ENCODE results near the gene DUS1L. TPM values are rescaled to one million over a fixed set of nuclear protein-coding genes. Genes with fewer than 3 reads are reported as not detected.

DUS1L gene
- total RNA-seq, 2 experiments from 2014 or later, result 132 to 133 TPM

DNA sequence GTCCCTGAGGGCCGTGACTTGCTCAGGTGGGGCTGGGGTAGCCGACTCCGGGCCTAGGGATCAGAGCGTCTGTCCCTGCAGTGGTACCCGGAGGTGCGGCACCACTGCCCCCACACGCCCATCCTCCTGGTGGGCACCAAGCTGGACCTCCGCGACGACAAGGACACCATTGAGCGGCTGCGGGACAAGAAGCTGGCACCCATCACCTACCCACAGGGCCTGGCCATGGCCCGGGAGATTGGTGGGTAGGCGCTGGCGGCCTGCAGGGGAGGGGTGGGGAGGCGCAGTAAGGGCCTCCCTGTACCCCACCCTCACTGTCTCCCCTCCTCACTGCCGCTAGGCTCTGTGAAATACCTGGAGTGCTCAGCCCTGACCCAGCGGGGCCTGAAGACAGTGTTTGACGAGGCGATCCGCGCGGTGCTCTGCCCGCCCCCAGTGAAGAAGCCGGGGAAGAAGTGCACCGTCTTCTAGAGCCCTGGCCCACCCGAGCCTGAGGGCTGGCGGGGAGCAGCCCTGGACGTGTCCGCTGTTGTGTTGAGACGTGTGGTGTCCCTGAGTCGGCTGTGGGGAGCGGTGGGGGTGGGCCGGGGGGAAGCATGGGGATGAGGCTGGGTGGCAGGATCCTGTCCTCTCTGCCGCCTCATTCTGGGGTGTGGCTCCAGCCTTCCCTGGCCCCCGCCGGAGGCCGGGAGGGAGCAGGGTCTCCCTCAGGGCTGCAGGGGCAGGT, 32.1 kb downstream of the DUS1L start:
- intact Hi-C loops (cut with micrococcal nuclease), result loop anchor here (10.0 kb wide), 1 partner anchor 321 kb away; the partner anchor contains the start of gene TEX19
- peaks cover 5% of the 10 kb centered on the region for H3K36me3 Mint-ChIP-seq (ENCODE audit: low read depth)
- no peaks in the 10 kb centered on the region for H3K27me3 Mint-ChIP-seq (ENCODE audit: low read depth)
- H3K27ac Mint-ChIP-seq, result no peak overlapping the region
- no peak overlapping the region for H3K4me3 Mint-ChIP-seq
- no peak for DNase-seq
- no peaks in the 10 kb centered on the region for H3K9me3 Mint-ChIP-seq
- CTCF ChIA-PET, result interaction anchor here (1.5 to 2.3 kb wide), 2 partner anchors 10 to 120 kb away, joined by 4 to 6 read pairs; partner anchors contain the start of genes CENPX and LRRC45
- peaks cover 20% of the 10 kb centered on the region for H3K4me1 Mint-ChIP-seq (ENCODE audit: low read depth)

DNA sequence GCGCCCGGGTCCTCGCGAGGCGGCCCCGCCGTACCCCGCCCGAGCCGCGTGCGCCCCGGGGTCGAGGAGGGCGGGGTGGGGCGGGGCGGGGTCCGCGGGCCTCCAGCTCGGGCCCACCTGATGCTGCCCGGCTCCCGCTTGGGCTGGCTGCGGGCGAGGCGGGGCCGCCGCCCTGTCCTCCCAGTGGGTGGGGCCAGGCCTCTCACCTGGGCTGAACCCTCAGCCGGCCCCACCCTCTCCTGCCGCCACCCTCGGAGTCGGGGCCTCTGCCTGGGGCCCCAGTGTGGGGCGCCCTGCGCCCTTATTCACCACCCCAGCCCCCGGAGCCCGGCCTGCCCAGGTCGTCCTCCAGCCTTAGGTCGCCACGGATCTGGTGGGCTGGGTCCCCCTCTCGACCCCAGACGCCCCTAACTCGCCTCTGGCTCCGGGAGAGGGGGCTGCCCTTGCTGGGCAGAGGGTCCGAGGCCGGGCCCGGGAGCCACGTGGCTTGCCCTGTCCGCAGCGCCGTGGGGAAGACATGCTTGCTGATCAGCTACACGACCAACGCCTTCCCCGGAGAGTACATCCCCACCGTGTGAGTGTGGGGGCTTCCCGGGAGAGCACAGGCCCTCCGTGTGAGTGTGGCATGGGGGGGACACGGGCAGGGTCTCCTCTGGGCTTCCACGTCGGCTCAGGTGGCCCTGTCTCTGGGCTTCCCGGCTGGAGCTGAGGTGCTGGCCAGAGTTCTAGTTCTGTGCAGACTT, 33.5 kb downstream of the DUS1L start:
- Mint-ChIP-seq H3K36me3 (ENCODE audit: low read depth) (peaks cover 6% of the 10 kb centered on the region), H3K27me3 (ENCODE audit: low read depth) (no peaks in the 10 kb centered on the region), H3K27ac (no peak overlapping the region), H3K9me3 (no peaks in the 10 kb centered on the region), H3K4me1 (ENCODE audit: low read depth) (peaks cover 14% of the 10 kb centered on the region), H3K4me3 (peak overlapping the region; percentile 43)
- CTCF ChIA-PET, result interaction anchor here (1.1 to 1.5 kb wide), 2 partner anchors 9 to 73 kb away, joined by 4 to 5 read pairs; partner anchors contain the start of genes CENPX and LRRC45
- intact Hi-C loops (cut with micrococcal nuclease), result loop anchor here (1.0 to 10.0 kb wide), 2 partner anchors 9 to 323 kb away; partner anchors contain the start of genes LRRC45 and TEX19
- peak; percentile 50 for DNase-seq

DNA sequence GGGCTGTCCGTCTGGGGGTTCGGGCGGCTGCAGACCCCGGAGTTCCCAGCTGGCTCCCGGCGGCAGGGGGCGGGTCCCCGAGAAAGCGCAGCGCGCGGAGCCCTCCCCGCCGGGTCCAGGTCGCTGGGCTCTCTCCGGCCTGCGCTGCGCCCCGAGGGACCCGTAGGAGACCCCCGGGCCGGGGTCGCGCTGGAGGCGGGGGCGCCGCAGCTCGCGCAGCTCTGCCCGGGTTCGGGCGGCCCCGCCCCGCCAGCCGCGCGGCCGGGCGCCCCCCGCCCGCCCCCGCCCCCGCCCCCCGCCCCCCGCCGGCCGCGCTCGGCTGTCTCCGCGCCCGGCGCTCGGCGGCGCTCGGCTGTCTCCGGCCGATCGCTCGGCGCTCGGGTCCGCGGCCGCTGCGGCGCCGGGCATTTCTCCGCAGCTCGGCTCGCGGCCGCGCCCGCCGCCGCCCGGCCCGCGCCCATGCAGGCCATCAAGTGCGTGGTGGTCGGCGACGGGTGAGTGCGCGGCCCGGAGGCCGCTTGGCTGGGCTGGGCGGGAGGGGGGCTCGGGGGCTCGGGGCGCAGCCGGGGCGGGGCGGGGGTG, 34.2 kb downstream of the DUS1L start, which contains the start of gene RAC3:
TSS of gene RAC3 (plus strand) at position 376 of the 582 bp plus-strand sequence. CDS start at position 460, 84 bp downstream.
- CTCF ChIA-PET, result interaction anchor here (0.9 to 2.5 kb wide), 4 partner anchors 9 to 121 kb away, joined by 3 to 16 read pairs (median 5); partner anchors contain the start of gene NOTUM
- no peaks in the 10 kb centered on the region for H3K27me3 Mint-ChIP-seq (ENCODE audit: low read depth)
- peaks cover 13% of the 10 kb centered on the region for H3K4me1 Mint-ChIP-seq (ENCODE audit: low read depth)
- intact Hi-C loops (cut with micrococcal nuclease), result loop anchor here (10.0 kb wide), 1 partner anchor 323 kb away; the partner anchor contains the start of gene TEX19
- peaks cover 8% of the 10 kb centered on the region for H3K36me3 Mint-ChIP-seq (ENCODE audit: low read depth)
- no peak for DNase-seq
- H3K4me3 Mint-ChIP-seq, result peak within 1 kb of the TSS; percentile 76
- no peak within 1 kb of the TSS for H3K27ac Mint-ChIP-seq
- H3K9me3 Mint-ChIP-seq, result no peaks in the 10 kb centered on the region

DNA sequence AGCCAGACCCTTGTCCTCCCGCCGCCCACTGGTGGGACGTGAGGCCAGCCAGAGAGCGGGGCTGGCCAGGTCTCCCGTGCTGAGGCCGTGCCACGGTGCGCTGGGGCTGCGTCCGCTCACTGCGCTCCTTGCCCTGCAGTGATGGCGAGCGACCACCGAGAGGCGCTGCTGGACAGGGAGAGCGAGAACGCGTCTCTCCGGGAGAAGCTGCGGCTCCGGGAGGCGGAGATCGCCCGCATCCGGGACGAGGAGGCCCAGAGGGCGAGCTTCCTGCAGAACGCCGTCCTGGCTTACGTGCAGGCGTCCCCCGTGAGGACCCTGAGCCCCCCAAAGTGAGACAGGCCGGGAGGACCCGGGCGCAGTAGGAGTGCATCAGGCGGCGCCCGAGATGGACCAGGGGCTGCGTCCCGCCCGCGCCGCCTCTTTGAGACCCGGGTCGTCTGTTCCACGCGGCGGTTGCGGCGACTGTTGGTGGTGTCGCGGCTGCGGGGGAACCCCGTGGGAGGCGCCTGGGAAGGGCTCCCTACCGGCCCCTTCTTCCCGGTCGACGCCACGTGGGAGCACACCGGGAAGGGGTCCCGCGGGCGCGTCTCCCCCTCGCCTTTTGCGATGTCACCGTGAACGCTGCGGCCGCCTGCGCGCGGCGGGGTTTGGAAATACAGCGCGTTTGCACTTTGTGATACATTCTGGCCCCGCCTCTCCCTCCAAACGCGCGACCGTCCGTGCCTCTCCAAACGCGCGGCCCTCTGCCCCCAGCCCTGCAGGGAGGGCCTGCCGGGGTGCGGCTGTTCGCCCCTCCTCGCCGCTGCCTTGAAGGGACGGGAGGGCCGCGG, 34.9 kb downstream of the DUS1L start:
- no peak overlapping the region for H3K27ac Mint-ChIP-seq
- CTCF ChIA-PET, result interaction anchor here (0.6 to 3.3 kb wide), 22 partner anchors 10 to 466 kb away, joined by 3 to 23 read pairs (median 4); partner anchors contain the start of genes DUS1L and NOTUM
- peak overlapping the region; percentile 76 for H3K4me3 Mint-ChIP-seq
- no peaks in the 10 kb centered on the region for H3K9me3 Mint-ChIP-seq
- intact Hi-C loops (cut with micrococcal nuclease), result loop anchor here (1.0 to 10.0 kb wide), 4 partner anchors 68 to 384 kb away; partner anchors contain the start of genes FASN and TEX19
- peak; percentile 90 for DNase-seq
- H3K36me3 Mint-ChIP-seq (ENCODE audit: low read depth), result peaks cover 6% of the 10 kb centered on the region
- H3K4me1 Mint-ChIP-seq (ENCODE audit: low read depth), result peaks cover 8% of the 10 kb centered on the region
- H3K27me3 Mint-ChIP-seq (ENCODE audit: low read depth), result no peaks in the 10 kb centered on the region

DNA sequence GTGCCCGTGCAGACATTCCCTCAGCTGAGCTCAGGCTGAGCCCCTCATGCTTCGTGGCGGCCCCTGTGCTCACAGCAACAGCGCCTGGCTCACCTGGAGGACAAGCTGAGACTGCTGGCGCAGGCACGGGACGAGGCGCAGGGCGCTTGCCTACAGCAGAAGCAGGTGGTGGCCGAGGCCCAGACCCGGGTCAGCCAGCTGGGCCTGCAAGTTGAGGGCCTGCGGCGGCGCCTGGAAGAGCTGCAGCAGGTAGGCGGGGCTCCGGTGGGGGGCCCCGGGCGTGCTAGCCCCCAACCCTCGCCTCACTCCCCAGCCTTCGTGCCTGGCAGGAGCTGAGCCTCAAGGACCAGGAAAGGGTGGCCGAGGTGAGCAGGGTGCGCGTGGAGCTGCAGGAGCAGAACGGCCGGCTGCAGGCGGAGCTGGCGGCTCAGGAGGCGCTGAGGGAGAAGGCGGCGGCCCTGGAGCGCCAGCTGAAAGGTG, 35.6 kb downstream of the DUS1L start:
- Mint-ChIP-seq H3K27ac (no peak overlapping the region), H3K36me3 (ENCODE audit: low read depth) (peaks cover 6% of the 10 kb centered on the region), H3K4me1 (ENCODE audit: low read depth) (peaks cover 3% of the 10 kb centered on the region), H3K4me3 (no peak overlapping the region), H3K9me3 (no peaks in the 10 kb centered on the region), H3K27me3 (ENCODE audit: low read depth) (no peaks in the 10 kb centered on the region)
- DNase-seq, result no peak
- intact Hi-C loops (cut with micrococcal nuclease), result loop anchor here (1.0 to 10.0 kb wide), 5 partner anchors 68 to 515 kb away; partner anchors contain the start of genes ACTG1, FASN and TEX19
- CTCF ChIA-PET, result interaction anchor here (0.5 to 3.3 kb wide), 18 partner anchors 8 to 466 kb away, joined by 3 to 23 read pairs (median 5); partner anchors contain the start of genes DCXR, DUS1L and NOTUM

DNA sequence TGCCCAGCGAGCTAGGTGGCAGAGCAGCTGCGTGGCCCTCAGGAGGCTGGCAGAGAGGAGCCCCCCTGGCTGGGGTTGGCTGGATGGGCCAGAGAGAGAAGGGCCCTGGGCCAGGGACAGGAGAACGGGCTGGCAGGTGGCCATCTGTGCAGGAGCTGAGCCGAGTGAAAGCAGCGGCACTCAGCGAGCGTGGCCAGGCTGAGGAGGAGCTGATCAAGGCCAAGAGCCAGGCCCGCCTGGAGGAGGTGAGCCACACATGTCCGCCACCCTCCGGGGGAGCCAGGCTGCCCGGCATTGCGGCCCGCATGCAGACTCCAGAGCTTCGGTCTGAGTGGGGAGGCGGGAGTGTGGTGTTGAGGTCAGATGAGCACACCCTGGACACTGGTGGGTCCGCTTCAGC, 36.2 kb downstream of the DUS1L start:
- no peaks in the 10 kb centered on the region for H3K27me3 Mint-ChIP-seq (ENCODE audit: low read depth)
- no peak overlapping the region for H3K27ac Mint-ChIP-seq
- H3K4me3 Mint-ChIP-seq, result no peak overlapping the region
- intact Hi-C loops (cut with micrococcal nuclease), result loop anchor here (10.0 kb wide), 1 partner anchor 515 kb away; the partner anchor contains the start of gene ACTG1
- peaks cover 6% of the 10 kb centered on the region for H3K36me3 Mint-ChIP-seq (ENCODE audit: low read depth)
- no peak for DNase-seq
- peaks cover 3% of the 10 kb centered on the region for H3K4me1 Mint-ChIP-seq (ENCODE audit: low read depth)
- no peaks in the 10 kb centered on the region for H3K9me3 Mint-ChIP-seq
- CTCF ChIA-PET, result interaction anchor here (0.5 to 3.3 kb wide), 10 partner anchors 8 to 321 kb away, joined by 3 to 23 read pairs (median 8); partner anchors contain the start of genes DCXR, DUS1L and NOTUM

DNA sequence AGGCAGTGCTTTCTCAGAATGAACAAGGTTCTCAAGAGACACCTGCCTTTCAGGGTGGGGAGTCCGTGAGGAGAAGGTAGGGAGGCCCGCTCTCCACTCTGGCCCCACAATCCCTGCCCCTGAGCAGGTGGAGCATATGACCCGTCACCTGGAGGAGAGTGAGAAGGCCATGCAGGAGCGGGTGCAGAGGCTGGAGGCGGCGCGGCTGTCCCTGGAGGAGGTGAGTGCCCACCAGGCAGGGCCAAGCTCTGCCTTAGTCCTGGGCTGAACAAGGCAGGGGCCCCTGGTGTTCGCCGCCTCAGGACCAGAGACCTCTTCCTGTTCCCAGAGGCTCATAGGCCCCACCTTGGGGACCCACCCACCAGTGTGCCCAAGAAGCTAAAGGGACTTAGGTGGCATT, 36.6 kb downstream of the DUS1L start:
- intact Hi-C loops (cut with micrococcal nuclease), result loop anchor here (10.0 kb wide), 1 partner anchor 514 kb away; the partner anchor contains the start of gene ACTG1
- Mint-ChIP-seq H3K27me3 (ENCODE audit: low read depth) (no peaks in the 10 kb centered on the region), H3K36me3 (ENCODE audit: low read depth) (peaks cover 6% of the 10 kb centered on the region), H3K27ac (no peak overlapping the region), H3K4me3 (no peak overlapping the region), H3K9me3 (no peaks in the 10 kb centered on the region), H3K4me1 (ENCODE audit: low read depth) (peaks cover 6% of the 10 kb centered on the region)
- DNase-seq, result no peak
- CTCF ChIA-PET, result interaction anchor here (2.0 to 3.3 kb wide), 4 partner anchors 8 to 126 kb away, joined by 6 to 23 read pairs (median 18); partner anchors contain the start of genes DCXR and NOTUM

DNA sequence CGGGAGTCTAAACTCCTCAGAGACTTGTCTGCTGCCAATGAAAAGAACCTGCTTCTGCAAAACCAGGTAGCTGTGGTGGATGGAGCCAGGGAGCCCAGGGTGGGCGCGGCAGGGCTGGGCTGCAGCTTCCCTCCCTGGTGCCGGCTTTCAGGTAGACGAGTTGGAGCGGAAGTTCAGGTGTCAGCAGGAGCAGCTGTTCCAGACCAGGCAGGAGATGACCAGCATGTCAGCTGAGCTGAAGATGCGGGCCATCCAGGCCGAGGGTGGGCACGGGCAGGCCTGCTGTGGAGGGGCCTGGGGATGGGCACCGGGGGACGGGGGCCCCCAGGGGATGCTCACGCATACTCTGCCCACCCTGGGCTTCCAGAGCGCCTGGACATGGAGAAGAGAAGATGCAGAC, 37.4 kb downstream of the DUS1L start:
- CTCF ChIA-PET, result interaction anchor here (2.5 to 3.3 kb wide), 2 partner anchors 8 to 9 kb away, joined by 6 to 23 read pairs; partner anchors contain the start of gene DCXR

DNA sequence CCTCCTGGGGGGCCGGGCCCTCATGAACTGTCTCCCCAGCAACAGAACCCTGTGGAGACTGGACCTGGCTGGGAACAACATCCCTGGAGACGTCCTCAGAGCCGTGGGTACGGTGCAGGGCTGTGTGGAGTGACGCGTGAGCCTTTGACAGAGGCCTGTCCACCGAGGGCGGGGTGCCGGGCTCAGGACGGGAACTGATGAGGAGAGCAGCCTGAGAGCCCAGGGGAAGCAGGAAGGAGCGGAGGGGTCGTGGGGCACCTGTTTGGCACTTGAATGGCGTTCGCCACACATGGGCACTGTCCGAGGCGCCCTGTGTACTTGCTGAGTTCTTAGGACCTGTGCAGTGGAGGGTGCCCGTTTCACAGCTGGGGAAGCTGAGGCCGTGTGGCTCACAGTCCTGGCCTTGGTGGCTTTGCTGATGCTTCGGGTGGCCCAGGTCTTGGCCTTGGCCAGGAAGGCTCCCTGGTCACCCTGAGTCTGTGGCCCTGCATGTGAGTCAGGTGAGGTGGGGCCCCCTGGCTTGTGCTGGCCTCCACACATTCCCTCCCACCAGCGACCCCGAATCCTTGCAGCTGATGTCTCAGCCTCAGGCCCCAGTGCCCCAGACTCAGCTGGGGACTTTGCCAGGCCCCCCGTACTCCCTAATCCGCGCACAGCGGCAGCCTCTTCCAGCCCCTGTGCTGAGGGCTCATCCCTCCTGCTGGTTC, 40.0 kb downstream of the DUS1L start:
- intact Hi-C loops (cut with micrococcal nuclease), result loop anchor here (10.0 kb wide), 1 partner anchor 511 kb away; the partner anchor contains the start of gene ACTG1
- peaks cover 22% of the 10 kb centered on the region for H3K4me1 Mint-ChIP-seq (ENCODE audit: low read depth)
- no peaks in the 10 kb centered on the region for H3K9me3 Mint-ChIP-seq
- no peaks in the 10 kb centered on the region for H3K27me3 Mint-ChIP-seq (ENCODE audit: low read depth)
- no peak for DNase-seq
- no peak overlapping the region for H3K4me3 Mint-ChIP-seq
- CTCF ChIA-PET, result interaction anchor here (0.6 to 7.3 kb wide), 2 partner anchors 64 to 85 kb away, joined by 3 to 95 read pairs; partner anchors contain the start of gene NOTUM
- no peak overlapping the region for H3K27ac Mint-ChIP-seq
- H3K36me3 Mint-ChIP-seq (ENCODE audit: low read depth), result peaks cover 12% of the 10 kb centered on the region

More for the DNA sequence above, 37.4 kb downstream of the DUS1L start:
- Mint-ChIP-seq H3K27ac (no peak overlapping the region), H3K4me1 (ENCODE audit: low read depth) (peaks cover 10% of the 10 kb centered on the region), H3K4me3 (no peak overlapping the region), H3K36me3 (ENCODE audit: low read depth) (peaks cover 6% of the 10 kb centered on the region), H3K27me3 (ENCODE audit: low read depth) (no peaks in the 10 kb centered on the region), H3K9me3 (no peaks in the 10 kb centered on the region)
- intact Hi-C loops (cut with micrococcal nuclease), result loop anchor here (10.0 kb wide), 1 partner anchor 513 kb away; the partner anchor contains the start of gene ACTG1
- DNase-seq, result no peak

DNA sequence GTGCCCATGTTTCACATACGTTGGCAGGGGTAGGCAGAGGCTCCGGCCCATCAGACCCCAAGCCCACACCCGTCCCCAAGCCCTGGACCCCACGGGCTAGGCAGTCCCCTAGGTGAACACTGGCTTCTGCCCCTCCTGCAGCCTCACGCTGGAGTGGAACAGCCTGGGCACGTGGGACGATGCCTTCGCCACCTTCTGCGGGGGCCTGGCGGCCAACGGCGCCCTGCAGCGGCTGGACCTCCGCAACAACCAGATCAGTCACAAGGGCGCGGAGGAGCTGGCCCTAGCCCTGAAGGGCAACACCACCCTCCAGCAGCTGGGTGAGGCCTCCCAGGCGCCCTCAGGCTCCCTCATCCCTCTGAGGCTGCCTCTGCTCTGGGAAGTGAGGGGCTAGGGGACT, 40.7 kb downstream of the DUS1L start:
- Mint-ChIP-seq H3K27me3 (ENCODE audit: low read depth) (no peaks in the 10 kb centered on the region), H3K4me3 (no peak overlapping the region), H3K27ac (no peak overlapping the region), H3K9me3 (no peaks in the 10 kb centered on the region), H3K36me3 (ENCODE audit: low read depth) (peaks cover 12% of the 10 kb centered on the region), H3K4me1 (ENCODE audit: low read depth) (peaks cover 26% of the 10 kb centered on the region)
- DNase-seq, result no peak
- intact Hi-C loops (cut with micrococcal nuclease), result loop anchor here (10.0 kb wide), 1 partner anchor 510 kb away; the partner anchor contains the start of gene ACTG1
- CTCF ChIA-PET, result interaction anchor here (7.3 kb wide), 1 partner anchor 64 kb away, joined by 95 read pairs; the partner anchor contains the start of gene NOTUM
